ENCODE measurements around the gene GLI1.

GLI1 gene

GRCh38 chr12:57477710-57478681 is 18.4 kb downstream of the GLI1 start:
- TF ChIP-seq Cebpa-rat (IDR thresholded peaks at IDR 0.05): no peak
- H3K27ac ChIP-seq: peak overlapping the region; percentile 76 to 92 (median 84)
- peak overlapping the region; percentile 56 to 88 (median 74) for H3K4me3 ChIP-seq
- H3K9me3 ChIP-seq (replicated peaks in 1 of 11): no peaks in the 10 kb centered on the region
- peak overlapping the region; percentile 80 to 91 (median 83) for H3K9ac ChIP-seq
- H3K4me1 ChIP-seq: peaks cover 58 to 76% (median 66%) of the 10 kb centered on the region in 10 experiments
- H4K20me1 ChIP-seq: peaks cover 0 to 30% (median 10%) of the 10 kb centered on the region in 11 experiments; a peak in 10 of 22 replicates
- H3K36me3 ChIP-seq: peaks cover 13 to 30% (median 25%) of the 10 kb centered on the region in 11 experiments; a peak in 19 of 22 replicates
- H3K27me3 ChIP-seq: no peaks in the 10 kb centered on the region; a peak in 3 of 22 replicates
- H3K4me2 ChIP-seq: peak overlapping the region; percentile 97 to 100 (median 99)

DNA sequence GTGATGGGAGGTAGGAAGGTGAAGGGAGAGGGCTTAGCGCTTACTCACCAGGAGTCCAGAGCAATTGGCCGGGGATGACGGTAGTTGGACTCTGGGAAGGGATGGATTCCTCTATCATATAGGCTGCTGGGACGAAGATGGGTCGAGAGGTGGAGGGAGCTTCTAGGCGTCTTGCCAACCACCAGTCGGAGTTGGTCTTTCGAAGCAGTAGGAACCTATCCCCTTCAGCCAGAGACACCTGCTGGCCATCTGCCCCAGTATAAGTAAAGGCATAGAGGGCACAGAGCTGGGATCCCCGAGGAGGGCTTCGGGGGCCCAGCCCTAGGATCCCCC is 19.4 kb downstream of the GLI1 start:
- peak overlapping the region in 8 of 10 experiments; percentile 6 to 88 (median 58); a peak in 10 of 20 replicates for H3K4me3 ChIP-seq
- H3K27ac ChIP-seq: peak overlapping the region; percentile 76 to 92 (median 84)
- no peak for TF ChIP-seq Cebpa-rat (IDR thresholded peaks at IDR 0.05)
- peaks cover 0 to 20% (median 7%) of the 10 kb centered on the region in 11 experiments; a peak in 9 of 22 replicates for H4K20me1 ChIP-seq
- H3K4me1 ChIP-seq: peaks cover 55 to 70% (median 60%) of the 10 kb centered on the region in 10 experiments
- H3K27me3 ChIP-seq: no peaks in the 10 kb centered on the region; a peak in 3 of 22 replicates
- H3K9ac ChIP-seq: peak overlapping the region in 10 of 11 experiments; percentile 43 to 91 (median 73); a peak in 13 of 22 replicates
- no peaks in the 10 kb centered on the region for H3K9me3 ChIP-seq (replicated peaks in 1 of 11)
- H3K4me2 ChIP-seq: peak overlapping the region; percentile 97 to 100 (median 99)
- H3K36me3 ChIP-seq: peaks cover 9 to 20% (median 15%) of the 10 kb centered on the region in 11 experiments; a peak in 19 of 22 replicates

- H3K4me2 ChIP-seq: peak within 1 kb of the TSS; percentile 97 to 100 (median 99)
- H3K9ac ChIP-seq: peak within 1 kb of the TSS; percentile 50 to 91 (median 82); a peak in 21 of 22 replicates
- peaks cover 0 to 15% (median 3%) of the 10 kb centered on the region in 11 experiments; a peak in 9 of 22 replicates for H4K20me1 ChIP-seq
- H3K4me1 ChIP-seq: peaks cover 50 to 65% (median 58%) of the 10 kb centered on the region in 10 experiments
- peaks cover 4 to 15% (median 10%) of the 10 kb centered on the region in 11 experiments; a peak in 19 of 22 replicates for H3K36me3 ChIP-seq
- H3K4me3 ChIP-seq: peak within 1 kb of the TSS in 9 of 10 experiments; percentile 6 to 88 (median 40); a peak in 12 of 20 replicates
- peak within 1 kb of the TSS; percentile 76 to 92 (median 84) for H3K27ac ChIP-seq
- TF ChIP-seq Cebpa-rat (IDR thresholded peaks at IDR 0.05): no peak
- no peaks in the 10 kb centered on the region for H3K9me3 ChIP-seq (replicated peaks in 1 of 11)
- no peaks in the 10 kb centered on the region; a peak in 3 of 22 replicates for H3K27me3 ChIP-seq
These were observed 20.0 kb downstream of the GLI1 start, which contains the start of gene ARHGAP9 for GRCh38 chr12:57479376-57480115. ARHGAP9 (minus strand) TSS chr12:57479866; CDS start chr12:57479406, 460 bp downstream.

DNA sequence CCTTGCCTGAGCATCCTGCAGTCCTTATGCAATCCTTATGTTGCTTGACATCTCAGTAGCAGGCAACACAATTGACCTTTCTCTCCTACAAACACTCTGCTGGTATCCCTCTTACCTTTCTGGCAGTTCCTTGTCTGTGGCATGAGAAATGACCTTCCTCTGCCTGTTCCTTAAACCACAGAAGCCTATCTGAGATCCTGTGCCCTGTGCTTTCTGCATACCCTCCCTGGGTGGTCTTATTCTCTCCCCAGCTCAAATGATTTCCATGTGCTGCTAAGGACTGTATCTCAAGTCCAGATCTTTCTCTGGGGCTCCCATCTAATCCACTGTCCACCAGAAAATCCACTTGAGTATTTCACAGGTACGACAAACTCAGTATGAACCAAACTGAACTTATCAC is 22.1 kb downstream of the GLI1 start:
- 0 out of 22 replicates have a peak overlapping the region, but pooled peaks of 1 of the 11 experiments have one; percentile 100 for H3K4me2 ChIP-seq
- no peak overlapping the region for H3K4me3 ChIP-seq
- H3K36me3 ChIP-seq: no peaks in the 10 kb centered on the region
- H3K9me3 ChIP-seq (replicated peaks in 1 of 11): no peaks in the 10 kb centered on the region
- H3K27ac ChIP-seq: no peak overlapping the region
- H3K4me1 ChIP-seq: peaks cover 34 to 44% (median 40%) of the 10 kb centered on the region in 10 experiments
- H3K9ac ChIP-seq: no peak overlapping the region
- H4K20me1 ChIP-seq: no peaks in the 10 kb centered on the region
- no peak for TF ChIP-seq Cebpa-rat (IDR thresholded peaks at IDR 0.05)
- H3K27me3 ChIP-seq: no peaks in the 10 kb centered on the region

DNA sequence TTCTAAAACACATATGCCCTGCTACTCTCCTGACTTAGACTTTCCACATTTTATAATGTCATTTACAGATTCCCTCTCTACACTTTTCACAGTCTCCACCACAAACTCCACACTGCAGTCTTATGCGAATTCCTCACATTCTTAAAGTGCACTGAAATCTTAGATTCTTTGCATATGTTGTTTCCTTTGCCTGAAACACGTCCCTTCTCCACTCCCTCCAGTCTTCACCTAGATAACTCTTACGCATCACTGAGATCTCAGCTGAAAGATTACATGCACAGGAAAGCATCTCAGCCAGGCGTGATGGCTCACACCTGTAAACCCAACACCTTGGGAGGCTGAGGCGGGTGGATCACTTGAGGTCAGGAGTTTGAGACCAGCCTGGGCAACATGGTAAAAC is 23.9 kb downstream of the GLI1 start:
- no peaks in the 10 kb centered on the region for H3K36me3 ChIP-seq
- H3K4me2 ChIP-seq: no peak overlapping the region
- H3K4me1 ChIP-seq: peaks cover 28 to 42% (median 33%) of the 10 kb centered on the region in 10 experiments
- H3K9ac ChIP-seq: no peak overlapping the region
- H3K27me3 ChIP-seq: no peaks in the 10 kb centered on the region
- peaks cover 0 to 2% (median 0%) of the 10 kb centered on the region in 11 experiments; a peak in 4 of 22 replicates for H4K20me1 ChIP-seq
- no peak overlapping the region for H3K27ac ChIP-seq
- no peaks in the 10 kb centered on the region for H3K9me3 ChIP-seq (replicated peaks in 1 of 11)
- TF ChIP-seq Cebpa-rat (IDR thresholded peaks at IDR 0.05): no peak
- H3K4me3 ChIP-seq: no peak overlapping the region

DNA sequence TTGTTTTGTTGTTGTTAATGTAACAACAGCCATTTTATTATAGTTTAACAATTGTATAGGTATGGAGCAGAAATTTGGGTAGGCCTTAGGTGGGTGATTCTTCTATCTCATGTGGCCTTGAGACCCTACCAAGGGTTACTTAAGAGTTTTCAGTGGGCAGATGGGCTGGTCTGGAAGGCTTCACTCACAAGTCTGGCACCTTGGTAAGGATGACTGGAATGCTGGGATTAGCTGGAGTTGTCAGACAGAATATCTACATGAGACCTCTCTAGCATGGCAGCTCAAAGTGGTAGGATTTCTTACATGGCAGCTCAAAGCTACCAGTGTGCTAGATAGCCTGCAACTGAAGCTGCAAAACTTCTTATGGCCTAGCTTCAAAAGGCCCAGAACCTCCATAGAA is 26.1 kb downstream of the GLI1 start:
- no peak overlapping the region for H3K4me3 ChIP-seq
- no peaks in the 10 kb centered on the region for H3K27me3 ChIP-seq
- peaks cover 18 to 40% (median 26%) of the 10 kb centered on the region in 10 experiments for H3K4me1 ChIP-seq
- H4K20me1 ChIP-seq: peaks cover 0 to 24% (median 18%) of the 10 kb centered on the region in 11 experiments; a peak in 16 of 22 replicates
- peaks cover 18 to 21% (median 19%) of the 10 kb centered on the region in 11 experiments for H3K36me3 ChIP-seq
- H3K9ac ChIP-seq: no peak overlapping the region
- no peak for TF ChIP-seq Cebpa-rat (IDR thresholded peaks at IDR 0.05)
- no peak overlapping the region for H3K27ac ChIP-seq
- H3K9me3 ChIP-seq (replicated peaks in 1 of 11): no peaks in the 10 kb centered on the region
- no peak overlapping the region for H3K4me2 ChIP-seq

- Histone ChIP-seq H3K4me2 (peak overlapping the region; percentile 13 to 79 (median 59); a peak in 18 of 22 replicates), H3K4me1 (peaks cover 15 to 32% (median 22%) of the 10 kb centered on the region in 10 experiments), H3K27ac (peak overlapping the region; percentile 82 to 96 (median 89); a peak in 19 of 22 replicates), H3K27me3 (no peaks in the 10 kb centered on the region), H3K36me3 (peaks cover 32 to 36% (median 33%) of the 10 kb centered on the region in 11 experiments), H4K20me1 (peaks cover 0 to 38% (median 20%) of the 10 kb centered on the region in 11 experiments; a peak in 16 of 22 replicates), H3K9me3 (replicated peaks in 1 of 11) (no peaks in the 10 kb centered on the region), H3K4me3 (peak overlapping the region in 9 of 10 experiments; percentile 75 to 94 (median 83); a peak in 14 of 20 replicates), H3K9ac (peak overlapping the region in 9 of 11 experiments; percentile 82 to 98 (median 90); a peak in 11 of 22 replicates)
- no peak for TF ChIP-seq Cebpa-rat (IDR thresholded peaks at IDR 0.05)
These were observed 27.5 kb downstream of the GLI1 start for GRCh38 chr12:57487055-57487596.

Data from BLaER1 treated with 17β-estradiol and CSF1 and Interleukin-3, amounts not matched to agents 10 nM and 100 nM (cell line).